Gastroesophageal sphincter (tissue), 4 donors: ENCODE measurements around the gene ADGRD1. TPM values are rescaled to one million over a fixed set of nuclear protein-coding genes. Genes with fewer than 3 reads are reported as not detected.

Experiments used
- ATAC-seq: fragments of 150-250 bp; one replicate; pipeline ENCODE4 v1.9.1; 2016; ENCODE audit warnings: mild to moderate bottlenecking, moderate library complexity
- H3K27ac ChIP-seq, 4 donors: fragments of 200-600 bp; sonication (generic) in 3 of 4; 1 replicate in 3 of 4; 2 replicates in 1 of 4; pipeline ENCODE4 v1.5.1; 2016 to 2019
- H3K27me3 ChIP-seq: fragments of 200-600 bp; sonication (generic); one replicate; pipeline ENCODE4 v1.5.1; 2019
- H3K36me3 ChIP-seq, 2 donors: fragments of 200-600 bp; sonication (generic); one replicate each; pipeline ENCODE4 v1.5.1; 2019; ENCODE audit warnings: control low read depth in 1 of 2
- H3K4me1 ChIP-seq, 3 donors: fragments of 200-600 bp; sonication (generic); 1 replicate in 2 of 3; 2 replicates in 1 of 3; pipeline ENCODE4 v1.5.1; 2016 to 2019; ENCODE audit warnings: control low read depth in 2 of 3
- H3K4me3 ChIP-seq, 2 donors: fragments of 200-600 bp; sonication (generic); one replicate each; pipeline ENCODE4 v1.5.1; 2019; ENCODE audit warnings: mild to moderate bottlenecking in 1 of 2, moderate library complexity in 1 of 2
- H3K9me3 ChIP-seq, 3 donors: fragments of 200-600 bp; sonication (generic); one replicate each; pipeline ENCODE4 v1.5.1; 2017 to 2019; ENCODE audit warnings: control low read depth in 2 of 3
- EP300 ChIP-seq: sonication (generic); formaldehyde crosslinking; IDR thresholded peaks from one replicate; pipeline ENCODE4 v1.6.1; 2017; ENCODE audit warnings: antibody characterized with exemption, mild to moderate bottlenecking
- POLR2A ChIP-seq, 2 donors: fragments of 450-650 bp; IDR thresholded peaks; one replicate each; pipeline ENCODE4 v1.6.1; 2017; ENCODE audit warnings: antibody characterized with exemption in 2 of 2, mild to moderate bottlenecking in 2 of 2, moderate library complexity in 1 of 2
- POLR2AphosphoS5 ChIP-seq: sonication (generic); formaldehyde crosslinking; IDR thresholded peaks from one replicate; pipeline ENCODE4 v1.6.1; 2017; ENCODE audit warnings: antibody characterized with exemption
- WGBS, 2 donors: methylation state at CpG; one replicate each; pipeline ENCODE4 v1.1.5; 2018; ENCODE audit warnings: low coverage in 1 of 2; 5-methylcytosine and 5-hydroxymethylcytosine counted together
- total RNA-seq, 4 donors: library from RNA; depleted of rRNA; stranded (reverse); fragments of >200 nt; gene quantifications; one replicate each; pipeline ENCODE4 v1.1.0, GENCODE V29; 2016
- TF ChIP-seq, protein P1 (sequence below), 4 experiments: fragments of 200-600 bp in 2 of 4; fragments of 450-650 bp in 2 of 4; sonication (generic) in 1 of 4; IDR thresholded peaks; one replicate each; pipeline ENCODE4 v1.5.1; 2017 to 2019; ENCODE audit warnings: antibody characterized with exemption in 4 of 4, mild to moderate bottlenecking in 2 of 4, moderate library complexity in 2 of 4

The ADGRD1 gene
- total RNA-seq, 4 donors from 2014 or later = 19.1 to 43.4 (median 31.3) TPM

DNA sequence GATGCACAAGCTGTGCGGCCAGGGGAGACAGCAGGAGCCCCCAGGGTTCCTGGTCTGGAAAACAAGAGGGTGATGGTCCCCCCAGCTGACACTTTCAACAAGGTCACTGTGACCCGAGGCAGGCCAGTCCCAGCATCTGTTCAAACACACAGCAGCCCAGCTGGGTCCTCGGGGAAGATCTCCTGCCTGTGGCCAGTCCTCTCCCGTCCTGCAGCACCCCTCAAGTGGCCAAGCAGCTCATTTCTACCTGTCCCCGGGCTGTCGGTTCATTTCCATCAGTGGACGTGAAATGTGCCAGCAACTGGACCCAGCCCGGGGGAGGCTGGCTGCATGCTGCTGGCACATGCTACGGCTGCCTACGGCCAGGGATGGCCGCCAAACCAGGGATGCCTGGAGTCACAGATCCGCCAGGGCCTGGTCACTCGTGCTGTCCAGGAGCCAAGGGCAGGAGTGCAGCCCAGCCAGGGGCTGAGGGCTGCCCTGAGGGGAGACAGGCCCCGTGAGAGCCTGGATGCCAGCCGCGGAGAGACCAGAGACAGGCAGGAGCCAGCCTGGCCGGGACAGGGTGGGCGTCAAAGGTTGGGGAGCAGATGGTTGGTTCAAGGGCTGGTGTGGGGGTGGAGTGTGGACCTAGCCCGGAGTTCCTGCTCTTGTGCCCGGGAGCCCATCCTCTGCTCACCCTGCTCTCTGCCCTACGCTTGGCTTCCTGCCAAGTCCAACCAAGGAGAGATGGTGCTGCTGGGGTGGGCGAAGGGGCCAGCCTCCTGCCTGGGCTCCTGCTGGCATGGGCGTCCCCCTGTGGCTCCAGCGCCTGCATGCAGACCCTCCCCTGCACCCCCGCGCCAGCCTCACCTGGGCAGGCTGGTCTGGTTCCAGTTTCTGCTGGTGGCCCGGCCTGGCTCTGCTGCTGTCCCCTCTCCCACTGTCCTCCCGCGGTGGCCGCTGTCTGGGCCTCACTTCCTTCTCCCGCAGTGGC, 143.8 kb downstream of the ADGRD1 start:
- Histone ChIP-seq H3K4me1 (no peaks in the 10 kb centered on the region), H3K9me3 (peaks cover 0 to 3% (median 0%) of the 10 kb centered on the region in 3 donors), H3K4me3 (no peak overlapping the region), H3K27ac (no peak overlapping the region), H3K27me3 (no peaks in the 10 kb centered on the region), H3K36me3 (peaks cover 0 to 11% of the 10 kb centered on the region in 2 donors)
- TF ChIP-seq POLR2A (IDR thresholded peaks at IDR 0.05) (no peak), POLR2AphosphoS5 (no peak), EP300 (no peak)
- TF ChIP-seq, protein P1, sequence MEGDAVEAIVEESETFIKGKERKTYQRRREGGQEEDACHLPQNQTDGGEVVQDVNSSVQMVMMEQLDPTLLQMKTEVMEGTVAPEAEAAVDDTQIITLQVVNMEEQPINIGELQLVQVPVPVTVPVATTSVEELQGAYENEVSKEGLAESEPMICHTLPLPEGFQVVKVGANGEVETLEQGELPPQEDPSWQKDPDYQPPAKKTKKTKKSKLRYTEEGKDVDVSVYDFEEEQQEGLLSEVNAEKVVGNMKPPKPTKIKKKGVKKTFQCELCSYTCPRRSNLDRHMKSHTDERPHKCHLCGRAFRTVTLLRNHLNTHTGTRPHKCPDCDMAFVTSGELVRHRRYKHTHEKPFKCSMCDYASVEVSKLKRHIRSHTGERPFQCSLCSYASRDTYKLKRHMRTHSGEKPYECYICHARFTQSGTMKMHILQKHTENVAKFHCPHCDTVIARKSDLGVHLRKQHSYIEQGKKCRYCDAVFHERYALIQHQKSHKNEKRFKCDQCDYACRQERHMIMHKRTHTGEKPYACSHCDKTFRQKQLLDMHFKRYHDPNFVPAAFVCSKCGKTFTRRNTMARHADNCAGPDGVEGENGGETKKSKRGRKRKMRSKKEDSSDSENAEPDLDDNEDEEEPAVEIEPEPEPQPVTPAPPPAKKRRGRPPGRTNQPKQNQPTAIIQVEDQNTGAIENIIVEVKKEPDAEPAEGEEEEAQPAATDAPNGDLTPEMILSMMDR (IDR thresholded peaks at IDR 0.05) = no peak
- no peak for ATAC-seq
- WGBS, 2 donors = 50% methylated on average over 2 of the region's 31 CpGs; no CpG with 5 or more reads in 1 of the 2 donors

- Histone ChIP-seq H3K27me3 (no peaks in the 10 kb centered on the region), H3K4me1 (no peaks in the 10 kb centered on the region), H3K4me3 (no peak overlapping the region), H3K27ac (no peak overlapping the region), H3K9me3 (peaks cover 0 to 3% (median 0%) of the 10 kb centered on the region in 3 donors), H3K36me3 (peaks cover 0 to 11% of the 10 kb centered on the region in 2 donors)
- no peak for ATAC-seq
- no peak for TF ChIP-seq POLR2AphosphoS5
- no peak for TF ChIP-seq EP300
- no peak for TF ChIP-seq POLR2A (IDR thresholded peaks at IDR 0.05)
- TF ChIP-seq, protein P1 (IDR thresholded peaks at IDR 0.05) = no peak
- 87 to 88% methylated on average over 8 to 9 of the region's 19 CpGs for WGBS, 2 donors
These were observed 144.7 kb downstream of the ADGRD1 start for GRCh38 chr12:131098178-131098981.

DNA sequence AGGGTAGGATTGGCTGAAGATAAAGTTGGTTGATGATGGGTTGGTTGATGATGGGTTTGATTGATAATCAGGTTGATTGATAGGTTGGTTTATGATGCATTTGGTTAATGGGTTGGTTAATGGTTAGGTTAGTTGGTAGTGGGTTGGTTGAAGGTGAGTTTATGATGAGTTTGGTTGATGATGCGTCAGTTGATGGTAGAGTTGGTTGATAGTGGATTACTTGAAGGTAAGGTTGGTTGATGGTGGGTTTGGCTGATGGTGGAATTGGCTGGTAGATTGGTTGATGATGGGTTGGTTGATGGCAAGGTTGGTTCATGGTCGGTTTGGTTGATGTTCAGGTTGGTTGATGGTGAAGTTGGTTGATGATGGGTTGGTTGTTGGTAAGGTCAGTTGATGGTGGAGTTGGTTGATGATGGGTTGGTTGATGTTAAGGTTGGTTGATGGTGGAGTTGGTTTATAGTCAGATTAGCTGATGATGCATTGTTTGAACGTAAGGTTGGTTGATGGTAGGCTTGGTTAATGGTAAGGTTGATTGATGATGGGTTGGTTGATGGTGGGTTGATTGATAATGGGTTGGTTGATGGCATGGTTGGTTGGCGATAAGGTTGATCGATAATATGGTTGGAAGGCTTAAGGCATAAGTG, 146.4 kb downstream of the ADGRD1 start:
- TF ChIP-seq, protein P1 (IDR thresholded peaks at IDR 0.05) = no peak
- TF ChIP-seq POLR2AphosphoS5 (no peak), POLR2A (IDR thresholded peaks at IDR 0.05) (no peak), EP300 (no peak)
- H3K9me3 ChIP-seq = peaks cover 0 to 3% (median 0%) of the 10 kb centered on the region in 3 donors
- H3K4me3 ChIP-seq = no peak overlapping the region
- H3K36me3 ChIP-seq = peaks cover 0 to 11% of the 10 kb centered on the region in 2 donors
- 96% methylated on average over 5 of the region's 5 CpGs for WGBS, 2 donors
- no peak overlapping the region for H3K27ac ChIP-seq
- H3K27me3 ChIP-seq = no peaks in the 10 kb centered on the region
- no peak for ATAC-seq
- peaks cover 0 to 16% (median 7%) of the 10 kb centered on the region in 3 donors for H3K4me1 ChIP-seq

- no peak for TF ChIP-seq POLR2AphosphoS5
- no peak for TF ChIP-seq POLR2A (IDR thresholded peaks at IDR 0.05)
- no peak for TF ChIP-seq EP300
- TF ChIP-seq, protein P1 (IDR thresholded peaks at IDR 0.05) = no peak
- no peak for ATAC-seq
- 83 to 100% methylated on average over 1 to 2 of the region's 4 CpGs for WGBS, 2 donors
These were observed 147.3 kb downstream of the ADGRD1 start for GRCh38 chr12:131101006-131101405.

More at GRCh38 chr12:131101006-131101405, 147.3 kb downstream of the ADGRD1 start:
- Histone ChIP-seq H3K4me3 (no peak overlapping the region), H3K4me1 (peaks cover 0 to 18% (median 7%) of the 10 kb centered on the region in 3 donors), H3K9me3 (peaks cover 0 to 3% (median 0%) of the 10 kb centered on the region in 3 donors), H3K36me3 (peaks cover 0 to 16% of the 10 kb centered on the region in 2 donors), H3K27ac (no peak overlapping the region), H3K27me3 (no peaks in the 10 kb centered on the region)
